Vagina (tissue), 2 donors: ENCODE results near the gene GALNT2. TPM values are rescaled to one million over a fixed set of nuclear protein-coding genes. Genes with fewer than 3 reads are reported as not detected.

Source experiments
- DNase-seq, 2 donors: peaks; one replicate each; pipeline ENCODE4 v3.0.0-alpha.2; 2017; ENCODE audit errors: extremely low spot score in 2 of 2
- H3K27ac ChIP-seq: fragments of 200-600 bp; sonication (generic); one replicate; pipeline ENCODE4 v1.5.1; 2019
- H3K27me3 ChIP-seq: fragments of 200-600 bp; sonication (generic); one replicate; pipeline ENCODE4 v1.5.1; 2019
- H3K36me3 ChIP-seq, 2 donors: fragments of 200-600 bp; sonication (generic); one replicate each; pipeline ENCODE4 v1.5.1; 2017 to 2019
- H3K4me1 ChIP-seq: fragments of 200-600 bp; sonication (generic); one replicate; pipeline ENCODE4 v1.5.1; 2019
- H3K4me3 ChIP-seq, 2 donors: fragments of 200-600 bp; sonication (generic); 1 replicate in 1 of 2; 2 replicates in 1 of 2; pipeline ENCODE4 v1.5.1; 2016 to 2019
- H3K9me3 ChIP-seq: fragments of 200-600 bp; sonication (generic); one replicate; pipeline ENCODE4 v1.5.1; 2019
- POLR2A ChIP-seq, 2 donors: fragments of 450-650 bp; IDR thresholded peaks; one replicate each; pipeline ENCODE4 v1.6.1; 2017; ENCODE audit warnings: antibody characterized with exemption in 2 of 2, mild to moderate bottlenecking in 2 of 2, moderate library complexity in 2 of 2
- POLR2AphosphoS5 ChIP-seq, 2 donors: sonication (generic); formaldehyde crosslinking; IDR thresholded peaks; one replicate each; pipeline ENCODE4 v1.9.0; 2017; ENCODE audit warnings: antibody characterized with exemption in 2 of 2, mild to moderate bottlenecking in 2 of 2, low read depth in 1 of 2; ENCODE audit not compliant: insufficient read depth in 1 of 2
- intact Hi-C: fragments of 100-400 bp; cut with DNase I; formaldehyde crosslinking; loops from one replicate; pipeline ENCODE4 v1.15.1; 2023
- total RNA-seq: library from RNA; depleted of rRNA; stranded (reverse); fragments of >200 nt; gene quantifications from one replicate; pipeline ENCODE4 v1.2.3, GENCODE V29; 2016
- TF ChIP-seq, protein P1 (sequence below), 3 experiments: fragments of 450-650 bp in 2 of 3; fragments of 200-600 bp in 1 of 3; sonication (generic) in 1 of 3; IDR thresholded peaks; one replicate each; pipeline ENCODE4 v1.5.1; 2017 to 2019; ENCODE audit warnings: antibody characterized with exemption in 3 of 3, mild to moderate bottlenecking in 2 of 3, moderate library complexity in 2 of 3

Gene GALNT2
- total RNA-seq, 1 donor from 2014 or later, result 51.6 TPM

DNA sequence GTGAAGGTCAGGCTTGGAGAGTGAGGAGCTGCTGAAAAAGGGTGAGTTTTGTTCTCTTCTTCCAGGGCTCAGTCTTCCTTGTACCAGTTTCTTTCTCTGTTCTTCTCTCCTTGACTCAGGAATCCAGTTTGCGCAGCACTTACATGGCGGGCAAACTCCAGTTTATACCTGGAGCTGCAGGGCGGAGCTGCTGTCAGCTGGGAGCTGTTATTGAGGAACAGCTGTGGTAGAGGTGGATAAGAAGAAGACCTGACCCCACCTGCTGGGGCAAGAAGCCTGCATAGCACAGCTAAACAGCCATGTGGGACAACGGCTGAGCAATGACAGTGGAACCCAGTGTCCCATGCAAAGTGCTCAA lies 46.2 kb downstream of the GALNT2 start:
- no peak overlapping the region for H3K4me3 ChIP-seq
- H3K36me3 ChIP-seq, result no peaks in the 10 kb centered on the region
- TF ChIP-seq POLR2AphosphoS5 (IDR thresholded peaks at IDR 0.05; ENCODE audit: insufficient read depth in 1 of 2, low read depth in 1 of 2) (no peak), POLR2A (IDR thresholded peaks at IDR 0.05) (no peak)
- TF ChIP-seq, protein P1, sequence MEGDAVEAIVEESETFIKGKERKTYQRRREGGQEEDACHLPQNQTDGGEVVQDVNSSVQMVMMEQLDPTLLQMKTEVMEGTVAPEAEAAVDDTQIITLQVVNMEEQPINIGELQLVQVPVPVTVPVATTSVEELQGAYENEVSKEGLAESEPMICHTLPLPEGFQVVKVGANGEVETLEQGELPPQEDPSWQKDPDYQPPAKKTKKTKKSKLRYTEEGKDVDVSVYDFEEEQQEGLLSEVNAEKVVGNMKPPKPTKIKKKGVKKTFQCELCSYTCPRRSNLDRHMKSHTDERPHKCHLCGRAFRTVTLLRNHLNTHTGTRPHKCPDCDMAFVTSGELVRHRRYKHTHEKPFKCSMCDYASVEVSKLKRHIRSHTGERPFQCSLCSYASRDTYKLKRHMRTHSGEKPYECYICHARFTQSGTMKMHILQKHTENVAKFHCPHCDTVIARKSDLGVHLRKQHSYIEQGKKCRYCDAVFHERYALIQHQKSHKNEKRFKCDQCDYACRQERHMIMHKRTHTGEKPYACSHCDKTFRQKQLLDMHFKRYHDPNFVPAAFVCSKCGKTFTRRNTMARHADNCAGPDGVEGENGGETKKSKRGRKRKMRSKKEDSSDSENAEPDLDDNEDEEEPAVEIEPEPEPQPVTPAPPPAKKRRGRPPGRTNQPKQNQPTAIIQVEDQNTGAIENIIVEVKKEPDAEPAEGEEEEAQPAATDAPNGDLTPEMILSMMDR (IDR thresholded peaks at IDR 0.05), result no peak
- H3K27ac ChIP-seq, result peak overlapping the region; percentile 72
- intact Hi-C loops, result no loop called here
- DNase-seq, result no peak
- H3K27me3 ChIP-seq, result no peaks in the 10 kb centered on the region
- peaks cover 38% of the 10 kb centered on the region for H3K4me1 ChIP-seq
- no peaks in the 10 kb centered on the region for H3K9me3 ChIP-seq

DNA sequence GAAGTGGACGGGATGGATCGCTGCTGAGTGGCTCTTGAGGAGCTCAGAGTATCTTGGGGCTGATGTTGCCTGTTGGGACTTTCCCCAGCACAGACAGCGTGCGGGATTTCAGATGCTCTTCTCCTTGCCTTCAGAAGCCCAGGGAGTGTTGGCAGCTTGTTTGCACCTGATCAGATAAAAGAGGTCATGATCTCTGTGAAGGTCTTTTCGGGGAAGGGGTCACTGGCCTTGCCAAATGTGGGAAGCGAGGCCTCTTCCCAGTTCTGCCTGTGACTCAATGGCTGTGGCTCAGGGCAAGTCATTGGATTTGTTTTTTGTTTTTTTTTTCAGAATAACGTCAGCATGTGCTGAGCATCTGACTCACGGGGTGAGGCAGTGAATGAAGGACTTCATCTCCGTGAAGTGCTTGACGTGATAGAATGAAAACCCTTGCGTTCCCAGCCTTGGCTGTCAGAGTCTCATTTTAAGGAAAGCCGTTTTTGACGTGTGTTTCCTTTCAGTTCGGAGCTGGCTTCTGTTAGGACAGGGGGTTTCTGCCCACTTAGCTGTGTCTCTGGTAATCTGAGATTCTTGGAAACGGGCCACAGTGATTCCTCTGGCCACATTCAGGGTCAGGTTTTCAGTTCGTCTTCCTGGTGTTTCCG lies 46.7 kb downstream of the GALNT2 start:
- intact Hi-C loops, result no loop called here
- Histone ChIP-seq H3K36me3 (no peaks in the 10 kb centered on the region), H3K27me3 (no peaks in the 10 kb centered on the region), H3K27ac (peak overlapping the region; percentile 72), H3K4me1 (peaks cover 38% of the 10 kb centered on the region), H3K9me3 (no peaks in the 10 kb centered on the region), H3K4me3 (no peak overlapping the region)
- peak in 1 of 2 donors; percentile 66 for TF ChIP-seq POLR2AphosphoS5 (IDR thresholded peaks at IDR 0.05; ENCODE audit: insufficient read depth in 1 of 2, low read depth in 1 of 2)
- TF ChIP-seq, protein P1 (IDR thresholded peaks at IDR 0.05), result no peak
- DNase-seq, result no peak

DNA sequence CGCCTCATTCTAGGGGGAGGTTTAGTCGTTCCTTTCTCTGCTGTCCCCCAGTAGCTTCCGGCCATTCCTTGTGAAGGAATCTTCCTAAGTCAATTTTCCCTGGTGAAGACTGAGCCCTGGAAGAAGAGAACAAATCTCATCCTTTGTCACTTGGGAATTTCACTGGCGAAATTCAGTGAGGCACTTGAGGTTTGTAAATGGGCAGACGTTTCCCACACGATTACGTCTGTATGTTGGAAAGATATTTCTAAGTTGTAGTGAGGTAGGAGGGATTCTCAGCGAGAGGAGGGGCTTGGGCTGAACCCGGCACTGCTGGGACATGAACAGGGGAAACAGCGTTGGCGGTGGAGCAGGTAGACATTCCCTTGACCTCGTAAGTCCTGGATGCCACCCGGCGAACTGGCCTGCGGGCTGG lies 47.2 kb downstream of the GALNT2 start:
- TF ChIP-seq POLR2A (IDR thresholded peaks at IDR 0.05) (no peak), POLR2AphosphoS5 (IDR thresholded peaks at IDR 0.05; ENCODE audit: insufficient read depth in 1 of 2, low read depth in 1 of 2) (no peak)
- TF ChIP-seq, protein P1 (IDR thresholded peaks at IDR 0.05), result no peak
- Histone ChIP-seq H3K9me3 (no peaks in the 10 kb centered on the region), H3K36me3 (no peaks in the 10 kb centered on the region), H3K27me3 (no peaks in the 10 kb centered on the region), H3K27ac (peak overlapping the region; percentile 15), H3K4me1 (peaks cover 38% of the 10 kb centered on the region), H3K4me3 (no peak overlapping the region)
- intact Hi-C loops, result no loop called here
- DNase-seq, result no peak

DNA sequence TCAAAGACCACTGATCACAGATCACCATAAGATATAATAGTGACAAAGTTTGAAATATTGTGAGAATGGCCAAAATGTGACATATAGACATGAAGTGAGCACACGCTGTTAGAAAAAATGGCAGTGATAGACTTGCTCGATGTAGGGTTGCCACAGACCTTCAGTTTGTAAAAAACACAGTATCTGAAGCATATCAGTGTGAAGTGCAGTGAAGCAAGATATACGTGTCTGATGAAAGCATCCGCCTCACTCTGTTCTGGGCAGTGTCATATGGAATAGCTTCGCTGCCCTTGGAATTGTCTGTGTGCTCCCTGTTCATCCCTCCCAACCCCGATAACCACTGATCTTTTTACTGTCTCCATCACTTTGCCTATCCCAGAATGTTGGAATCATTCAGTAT lies 50.7 kb downstream of the GALNT2 start:
- DNase-seq, result no peak
- TF ChIP-seq, protein P1 (IDR thresholded peaks at IDR 0.05), result no peak
- TF ChIP-seq POLR2A (IDR thresholded peaks at IDR 0.05) (no peak), POLR2AphosphoS5 (IDR thresholded peaks at IDR 0.05; ENCODE audit: insufficient read depth in 1 of 2, low read depth in 1 of 2) (no peak)
- Histone ChIP-seq H3K4me1 (peaks cover 29% of the 10 kb centered on the region), H3K4me3 (no peak overlapping the region), H3K27me3 (no peaks in the 10 kb centered on the region), H3K9me3 (no peaks in the 10 kb centered on the region), H3K27ac (no peak overlapping the region), H3K36me3 (no peaks in the 10 kb centered on the region)
- intact Hi-C loops, result no loop called here

DNA sequence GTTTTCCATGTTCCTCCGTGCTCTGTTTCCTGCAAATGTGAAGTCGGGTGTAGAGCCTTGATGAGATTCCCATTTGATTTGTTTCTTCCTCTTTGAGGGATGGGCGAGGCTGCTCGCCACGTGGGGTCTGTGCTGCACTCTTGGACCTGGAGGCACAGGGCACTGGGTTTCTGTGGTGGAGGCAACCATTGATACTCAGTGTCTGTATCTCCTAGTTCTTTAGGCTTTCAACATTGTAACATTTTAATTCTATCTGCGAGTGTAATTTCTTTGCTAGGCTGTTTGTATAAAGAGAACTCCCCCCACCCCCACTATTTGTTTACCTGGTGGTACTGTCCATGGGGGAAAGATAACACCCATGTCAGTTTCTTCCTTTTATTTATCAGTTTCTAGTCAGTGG lies 52.3 kb downstream of the GALNT2 start:
- Histone ChIP-seq H3K4me1 (peaks cover 15% of the 10 kb centered on the region), H3K4me3 (no peak overlapping the region), H3K27ac (no peak overlapping the region), H3K27me3 (no peaks in the 10 kb centered on the region), H3K9me3 (no peaks in the 10 kb centered on the region), H3K36me3 (no peaks in the 10 kb centered on the region)
- no peak for DNase-seq
- intact Hi-C loops, result no loop called here
- TF ChIP-seq POLR2AphosphoS5 (IDR thresholded peaks at IDR 0.05; ENCODE audit: insufficient read depth in 1 of 2, low read depth in 1 of 2) (no peak), POLR2A (IDR thresholded peaks at IDR 0.05) (no peak)
- TF ChIP-seq, protein P1 (IDR thresholded peaks at IDR 0.05), result no peak
